DOHH2 (cell line): Measurements from ENCODE around the gene EFEMP1.

ENCODE experiments used
- H3F3A ChIP-seq: fragments of 200-600 bp; sonication (generic), shearing (Covaris generic); 2 replicates; pipeline ENCODE4 v1.6.0; 2016; ENCODE audit warnings: antibody characterized with exemption, mild to moderate bottlenecking; ENCODE audit not compliant: control insufficient read depth, insufficient read depth
- H3K27ac ChIP-seq: fragments of 200-600 bp; sonication (generic); 2 replicates; pipeline ENCODE4 v1.5.1; 2014; ENCODE audit warnings: low read depth, mild to moderate bottlenecking, low read length, moderate library complexity
- H3K27me3 ChIP-seq: fragments of 200-600 bp; sonication (generic); 2 replicates; pipeline ENCODE4 v1.6.1; 2014; ENCODE audit warnings: mild to moderate bottlenecking, low read length, mixed read lengths; ENCODE audit not compliant: control insufficient read depth
- H3K36me3 ChIP-seq: fragments of 200-600 bp; sonication (generic); 2 replicates; pipeline ENCODE4 v1.6.1; 2014; ENCODE audit warnings: mild to moderate bottlenecking, low read length, moderate library complexity, mixed read lengths; ENCODE audit not compliant: control insufficient read depth
- H3K4me1 ChIP-seq: fragments of 200-600 bp; sonication (generic); 2 replicates; pipeline ENCODE4 v1.6.1; 2014; ENCODE audit warnings: mild to moderate bottlenecking, low read length, mixed read lengths; ENCODE audit not compliant: control insufficient read depth
- H3K4me2 ChIP-seq: fragments of 200-600 bp; sonication (generic); 2 replicates; pipeline ENCODE4 v1.6.0; 2014; ENCODE audit warnings: mild to moderate bottlenecking, low read length, moderate library complexity
- H3K4me3 ChIP-seq: fragments of 200-600 bp; sonication (generic); 2 replicates; pipeline ENCODE4 v1.5.1; 2014; ENCODE audit warnings: mild to moderate bottlenecking, low read length, mixed read lengths
- H3K79me2 ChIP-seq: fragments of 200-600 bp; sonication (generic); 2 replicates; pipeline ENCODE4 v1.6.1; 2014; ENCODE audit warnings: mild to moderate bottlenecking, low read length, mixed read lengths; ENCODE audit not compliant: control insufficient read depth
- H3K9me2 ChIP-seq: fragments of 200-600 bp; sonication (generic); replicated peaks from 2 replicates; pipeline ENCODE4 v1.6.1; 2014; ENCODE audit warnings: mild to moderate bottlenecking, low read length, mixed read lengths; ENCODE audit not compliant: control insufficient read depth
- H3K9me3 ChIP-seq: fragments of 200-600 bp; sonication (generic); 2 replicates; pipeline ENCODE4 v1.6.1; 2014; ENCODE audit warnings: antibody characterized with exemption, low read length, mixed read lengths; ENCODE audit not compliant: control insufficient read depth, insufficient read depth
- H4K20me1 ChIP-seq: fragments of 200-600 bp; sonication (generic); 2 replicates; pipeline ENCODE4 v1.6.0; 2014; ENCODE audit warnings: low read depth, mild to moderate bottlenecking, antibody characterized with exemption, low read length, moderate library complexity; ENCODE audit not compliant: control insufficient read depth, insufficient read depth
- EZH2phosphoT487 ChIP-seq: fragments of 200-600 bp; sonication (generic); IDR thresholded peaks from 2 replicates; pipeline ENCODE4 v1.6.1; 2017; ENCODE audit warnings: borderline replicate concordance, mild to moderate bottlenecking, antibody characterized with exemption, low read length, moderate library complexity, mixed read lengths
- TF ChIP-seq, protein P1 (sequence below): fragments of 200-600 bp; sonication (generic); IDR thresholded peaks from one replicate; pipeline ENCODE4 v1.5.1; 2014; ENCODE audit warnings: antibody characterized with exemption, mild to moderate bottlenecking, low read depth, low read length; ENCODE audit not compliant: poor library complexity, severe bottlenecking

EFEMP1 gene

GRCh38 chr2:55901322-55901721 is 22.3 kb downstream of the EFEMP1 start:
- Histone ChIP-seq H3K36me3 (no peaks in the 10 kb centered on the region), H3K9me2 (no peaks in the 10 kb centered on the region), H3K9me3 (no peaks in the 10 kb centered on the region), H3K4me1 (no peaks in the 10 kb centered on the region), H3F3A (no peaks in the 10 kb centered on the region), H4K20me1 (no peaks in the 10 kb centered on the region), H3K4me2 (no peak overlapping the region), H3K27ac (no peak overlapping the region), H3K27me3 (0 out of 2 replicates have a peak, but pooled peaks cover 5% of the 10 kb centered on the region), H3K79me2 (no peaks in the 10 kb centered on the region), H3K4me3 (no peak overlapping the region)
- TF ChIP-seq EZH2phosphoT487, result no peak
- TF ChIP-seq, protein P1, sequence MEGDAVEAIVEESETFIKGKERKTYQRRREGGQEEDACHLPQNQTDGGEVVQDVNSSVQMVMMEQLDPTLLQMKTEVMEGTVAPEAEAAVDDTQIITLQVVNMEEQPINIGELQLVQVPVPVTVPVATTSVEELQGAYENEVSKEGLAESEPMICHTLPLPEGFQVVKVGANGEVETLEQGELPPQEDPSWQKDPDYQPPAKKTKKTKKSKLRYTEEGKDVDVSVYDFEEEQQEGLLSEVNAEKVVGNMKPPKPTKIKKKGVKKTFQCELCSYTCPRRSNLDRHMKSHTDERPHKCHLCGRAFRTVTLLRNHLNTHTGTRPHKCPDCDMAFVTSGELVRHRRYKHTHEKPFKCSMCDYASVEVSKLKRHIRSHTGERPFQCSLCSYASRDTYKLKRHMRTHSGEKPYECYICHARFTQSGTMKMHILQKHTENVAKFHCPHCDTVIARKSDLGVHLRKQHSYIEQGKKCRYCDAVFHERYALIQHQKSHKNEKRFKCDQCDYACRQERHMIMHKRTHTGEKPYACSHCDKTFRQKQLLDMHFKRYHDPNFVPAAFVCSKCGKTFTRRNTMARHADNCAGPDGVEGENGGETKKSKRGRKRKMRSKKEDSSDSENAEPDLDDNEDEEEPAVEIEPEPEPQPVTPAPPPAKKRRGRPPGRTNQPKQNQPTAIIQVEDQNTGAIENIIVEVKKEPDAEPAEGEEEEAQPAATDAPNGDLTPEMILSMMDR, result no peak

DNA sequence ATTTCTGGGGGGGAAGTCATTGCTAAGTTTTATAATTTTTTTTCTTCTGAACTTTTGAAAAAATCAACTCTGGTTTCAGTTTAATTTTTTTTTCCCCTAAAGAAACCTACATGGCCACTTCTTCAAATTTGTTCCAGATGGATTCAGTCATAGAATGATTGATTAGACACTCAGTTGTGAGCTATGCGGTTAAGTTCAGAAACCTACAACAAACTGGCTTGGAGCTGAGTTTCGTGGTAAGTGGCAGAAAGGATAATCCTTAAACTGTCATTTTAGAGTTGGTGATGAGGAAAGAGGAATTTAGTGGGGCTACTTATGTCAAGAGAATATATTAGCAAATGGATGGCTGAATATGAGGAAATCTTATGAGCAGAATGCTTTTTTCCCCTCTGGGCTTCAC is 23.7 kb downstream of the EFEMP1 start:
- H4K20me1 ChIP-seq, result no peaks in the 10 kb centered on the region
- H3K9me2 ChIP-seq, result no peaks in the 10 kb centered on the region
- H3K27me3 ChIP-seq, result 0 out of 2 replicates have a peak, but pooled peaks cover 5% of the 10 kb centered on the region
- H3K79me2 ChIP-seq, result no peaks in the 10 kb centered on the region
- no peaks in the 10 kb centered on the region for H3F3A ChIP-seq
- TF ChIP-seq, protein P1, result no peak
- TF ChIP-seq EZH2phosphoT487, result no peak
- no peaks in the 10 kb centered on the region for H3K36me3 ChIP-seq
- no peaks in the 10 kb centered on the region for H3K4me1 ChIP-seq
- no peak overlapping the region for H3K4me3 ChIP-seq
- no peaks in the 10 kb centered on the region for H3K9me3 ChIP-seq
- no peak overlapping the region for H3K4me2 ChIP-seq
- no peak overlapping the region for H3K27ac ChIP-seq

GRCh38 chr2:55898386-55899040 is 25.1 kb downstream of the EFEMP1 start:
- TF ChIP-seq EZH2phosphoT487, result no peak
- TF ChIP-seq, protein P1, result no peak
- no peak overlapping the region for H3K4me2 ChIP-seq
- no peaks in the 10 kb centered on the region for H3K79me2 ChIP-seq
- H4K20me1 ChIP-seq, result no peaks in the 10 kb centered on the region
- H3K4me1 ChIP-seq, result no peaks in the 10 kb centered on the region
- H3K4me3 ChIP-seq, result no peak overlapping the region
- H3K27me3 ChIP-seq, result peaks cover 6% of the 10 kb centered on the region; the same call in 1 of the 2 replicates
- H3K9me2 ChIP-seq, result no peaks in the 10 kb centered on the region
- H3K36me3 ChIP-seq, result no peaks in the 10 kb centered on the region
- no peaks in the 10 kb centered on the region for H3K9me3 ChIP-seq
- no peaks in the 10 kb centered on the region for H3F3A ChIP-seq
- H3K27ac ChIP-seq, result no peak overlapping the region
